HuH-7.5 (cell line): Measurements from ENCODE around the gene MCTP1.

Experiments used
- DNase-seq: peaks from one replicate; pipeline ENCODE4 v3.0.0; 2011; ENCODE audit warnings: low spot score

MCTP1 gene

GRCh38 chr5:94810281-94810680, 474.6 kb downstream of the MCTP1 start:
- no peak for DNase-seq

- no peak for DNase-seq
These were observed 476.4 kb downstream of the MCTP1 start for GRCh38 chr5:94808497-94808896.

GRCh38 chr5:94807985-94808384, 476.9 kb downstream of the MCTP1 start:
- DNase-seq, result no peak

DNA sequence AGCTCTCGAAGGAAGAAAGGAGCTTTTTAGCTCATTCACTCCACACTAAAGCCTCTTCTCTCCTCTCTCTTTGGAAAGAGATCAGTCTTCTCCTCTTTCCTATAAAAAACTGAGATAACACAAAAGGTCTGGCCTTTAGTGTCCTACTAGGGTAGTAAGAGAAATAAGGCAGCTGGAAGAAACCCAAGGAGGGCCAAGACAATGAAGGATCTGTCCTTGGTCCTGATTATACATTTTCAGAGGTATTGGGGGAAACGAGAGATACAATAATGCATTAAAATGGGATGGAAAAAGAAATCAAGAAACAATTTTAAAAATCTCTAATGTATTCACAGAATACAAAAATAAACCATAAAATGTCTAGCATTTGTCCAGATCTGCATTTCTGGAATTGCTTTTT, 482.4 kb downstream of the MCTP1 start:
- no peak for DNase-seq

DNA sequence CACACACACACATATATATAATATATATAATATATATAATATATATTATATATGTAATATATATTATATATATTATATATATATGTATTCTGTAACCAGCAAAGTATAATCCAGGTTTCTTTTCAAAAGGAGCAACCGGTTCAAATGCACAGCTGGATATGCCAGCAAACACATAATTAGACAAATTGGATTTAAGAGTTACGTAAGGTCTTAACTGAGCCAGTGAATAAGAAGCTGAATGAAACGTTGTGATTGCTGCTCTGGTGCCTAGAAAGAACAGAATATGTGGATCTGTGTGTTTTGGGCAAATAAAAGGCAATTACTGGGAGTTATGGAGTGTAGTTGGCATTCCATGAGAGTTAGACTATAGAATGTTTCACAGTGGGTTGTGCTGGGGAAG, 488.3 kb downstream of the MCTP1 start:
- DNase-seq, result no peak

GRCh38 chr5:94793816-94794198, 491.1 kb downstream of the MCTP1 start:
- DNase-seq, result no peak

- DNase-seq, result no peak
These were observed 491.6 kb downstream of the MCTP1 start for GRCh38 chr5:94793113-94793815.

DNA sequence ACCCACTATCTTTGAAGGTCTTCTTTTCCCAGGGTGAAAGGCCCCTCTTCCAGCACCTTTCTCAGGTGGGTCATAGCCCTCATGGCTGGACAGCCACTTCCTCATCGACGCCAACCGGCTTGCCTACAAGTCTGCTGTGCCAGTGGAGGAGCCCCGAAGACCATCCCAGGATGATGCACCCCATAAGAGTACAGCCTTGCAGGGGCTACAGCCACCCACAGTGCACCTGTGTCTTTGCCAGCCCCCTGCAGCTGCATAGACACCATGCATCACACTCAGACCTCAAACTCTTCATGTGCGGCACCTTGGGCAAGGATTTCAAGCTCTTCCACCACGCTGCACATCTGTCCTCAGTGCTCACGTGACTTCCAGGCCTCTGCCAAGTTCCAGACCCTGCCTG, 493.1 kb downstream of the MCTP1 start:
- no peak for DNase-seq

- DNase-seq, result no peak
These were observed 496.4 kb downstream of the MCTP1 start for GRCh38 chr5:94788527-94788926.

GRCh38 chr5:94784536-94785505, 500.1 kb downstream of the MCTP1 start:
- no peak for DNase-seq

- DNase-seq, result no peak
These were observed 502.5 kb downstream of the MCTP1 start for GRCh38 chr5:94782383-94782782.

DNA sequence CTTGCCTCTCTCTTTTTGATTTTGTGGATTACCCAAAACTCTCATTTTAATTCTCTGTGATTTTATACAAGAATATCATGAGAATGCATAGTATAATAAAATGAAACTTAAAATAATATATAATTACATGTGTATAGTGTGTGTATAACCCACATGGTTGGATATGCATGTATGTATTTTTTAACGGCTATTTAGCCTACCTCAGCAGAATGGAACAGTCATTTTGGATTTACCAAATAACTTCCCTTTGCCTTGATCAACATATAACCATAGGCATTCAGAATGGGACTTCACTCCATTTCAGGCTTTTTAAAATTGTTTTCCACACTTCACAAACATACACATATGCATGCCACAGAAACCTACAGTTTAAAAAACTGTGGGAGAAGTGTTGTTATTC, 505.2 kb downstream of the MCTP1 start:
- no peak for DNase-seq

DNA sequence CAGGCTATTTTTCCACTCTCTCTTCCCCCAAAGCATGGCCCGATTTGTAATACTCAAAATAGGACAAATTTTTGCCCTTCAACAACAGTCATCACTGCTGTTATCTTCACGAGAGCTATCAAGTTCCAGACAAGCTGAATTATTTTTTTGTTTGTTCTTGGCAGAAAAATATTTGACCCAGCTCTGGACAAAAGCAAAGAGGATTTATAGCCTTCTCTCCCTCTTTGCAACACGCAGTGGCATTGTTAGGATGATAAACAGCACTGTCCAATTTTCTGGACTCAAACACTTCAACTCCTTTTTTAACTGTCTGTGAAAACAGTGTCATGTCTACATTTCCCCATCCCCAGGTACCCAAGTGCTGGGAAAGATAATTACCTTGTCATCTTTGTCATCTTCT, 506.2 kb downstream of the MCTP1 start:
- DNase-seq, result no peak

DNA sequence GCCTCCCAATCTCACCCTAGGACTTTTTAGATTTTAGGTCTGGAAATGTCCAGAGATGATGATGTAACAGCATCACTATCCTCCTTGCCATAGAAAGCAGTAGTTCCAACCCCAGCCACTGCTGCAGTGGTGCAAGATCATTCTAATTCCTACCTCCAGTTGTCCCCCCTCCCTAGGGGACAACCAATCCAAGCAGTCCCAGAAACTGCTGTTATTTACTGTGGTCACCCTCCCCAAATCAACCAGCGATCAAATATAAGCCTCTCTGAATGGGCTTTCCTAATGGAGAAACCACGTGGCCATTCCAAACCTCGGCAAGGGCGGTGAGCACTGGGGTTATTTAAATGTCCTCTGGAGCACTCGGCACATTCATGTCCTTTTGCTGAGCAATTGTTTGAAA, 506.6 kb downstream of the MCTP1 start:
- no peak for DNase-seq

DNA sequence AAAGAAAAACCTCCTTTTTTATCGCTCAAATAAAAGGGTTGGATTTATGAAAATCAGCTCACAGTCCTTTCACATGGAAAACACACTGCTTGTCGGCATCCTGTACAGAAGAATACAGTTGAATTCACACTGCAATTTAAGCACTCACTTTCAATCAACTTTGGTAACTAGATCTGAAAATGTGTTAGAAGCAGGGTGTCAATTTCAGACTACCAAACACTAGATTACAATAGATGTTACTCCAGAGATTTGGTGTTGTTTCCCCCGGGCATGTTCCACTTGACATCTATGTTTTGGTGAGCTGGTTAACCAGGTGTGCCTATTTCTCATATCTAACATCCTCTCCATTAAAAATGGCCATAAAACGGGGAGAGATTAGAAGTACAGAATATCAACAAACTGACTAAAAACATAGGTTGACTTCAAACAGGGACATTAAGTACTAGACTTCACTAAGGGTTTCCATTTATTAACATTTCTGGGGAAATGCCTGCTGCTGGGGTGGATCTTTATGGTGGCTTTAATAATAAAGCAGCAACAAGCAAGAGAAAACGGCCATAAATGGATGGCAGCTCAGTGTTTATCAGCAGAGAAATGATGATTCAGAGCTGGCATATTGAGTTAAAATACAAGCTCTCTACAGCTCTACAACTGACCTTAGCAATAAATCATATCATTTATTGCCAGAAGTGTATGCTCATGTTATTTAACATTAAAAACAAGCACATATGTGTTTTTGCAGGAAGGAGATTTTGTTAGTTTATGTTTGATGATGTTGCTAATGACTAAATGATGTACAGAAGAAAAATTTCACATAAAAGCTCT, 507.6 kb downstream of the MCTP1 start:
- DNase-seq, result no peak

GRCh38 chr5:94776167-94776566, 508.7 kb downstream of the MCTP1 start:
- no peak for DNase-seq

- no peak for DNase-seq
These were observed 509.8 kb downstream of the MCTP1 start for GRCh38 chr5:94775088-94775487.

- DNase-seq, result no peak
These were observed 513.2 kb downstream of the MCTP1 start for GRCh38 chr5:94771742-94772141.

DNA sequence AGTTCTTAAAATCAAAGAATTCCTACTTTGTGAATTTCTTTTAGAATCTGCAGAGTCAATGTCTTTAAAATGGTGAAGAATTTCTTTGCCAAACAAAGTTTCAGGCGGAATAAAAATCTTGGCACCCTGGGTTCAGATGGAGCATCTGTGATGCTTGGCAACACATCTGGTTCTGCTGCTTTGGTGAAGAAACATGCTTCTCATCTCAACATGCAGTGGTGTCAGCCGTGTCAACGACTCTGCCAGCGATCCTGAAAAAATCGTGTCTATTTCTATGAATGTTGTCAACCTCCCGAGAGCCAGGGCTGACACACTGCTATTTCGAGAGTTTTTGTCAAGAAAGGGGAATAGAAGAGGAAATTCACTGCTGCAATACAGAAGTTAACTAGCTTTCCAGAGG, 514.9 kb downstream of the MCTP1 start:
- DNase-seq, result no peak

DNA sequence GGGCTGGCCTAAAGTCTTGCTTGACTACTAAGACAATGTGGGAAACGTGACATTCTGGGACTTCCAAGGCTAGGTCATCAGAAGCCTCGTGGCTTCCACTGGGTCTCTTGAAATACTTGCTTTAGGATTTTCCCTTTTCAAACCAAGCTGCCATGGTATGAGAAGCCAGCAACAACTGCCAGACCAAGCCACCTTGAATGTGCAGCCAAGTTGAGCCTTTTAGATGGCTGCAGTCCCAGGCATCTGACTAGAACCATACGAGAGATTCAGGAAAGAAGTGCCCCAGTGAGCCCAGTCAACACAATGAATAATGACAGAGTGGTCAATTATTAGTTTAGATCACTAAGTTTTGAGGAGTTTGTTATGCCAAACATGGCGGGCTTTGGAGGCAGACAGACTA, 523.1 kb downstream of the MCTP1 start:
- DNase-seq, result no peak

DNA sequence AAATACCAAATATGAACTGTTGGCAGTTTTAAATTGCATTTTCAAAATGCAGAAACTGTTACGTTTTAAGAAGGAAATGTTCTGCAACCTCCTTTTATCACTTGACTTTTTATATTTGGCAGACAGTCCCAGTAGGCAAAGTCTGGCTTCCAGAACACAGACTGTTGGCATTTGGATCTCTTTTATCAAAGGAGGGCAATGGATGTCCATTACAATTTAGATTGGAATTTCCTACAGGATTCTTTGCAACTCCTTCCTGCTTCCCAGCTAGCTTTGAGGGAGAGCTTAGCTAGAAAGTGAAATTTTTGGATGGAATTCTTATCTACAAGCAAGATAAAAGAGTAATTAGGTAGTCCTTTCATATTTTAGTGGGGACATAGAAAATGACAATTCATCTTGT, 523.8 kb downstream of the MCTP1 start:
- DNase-seq, result no peak

DNA sequence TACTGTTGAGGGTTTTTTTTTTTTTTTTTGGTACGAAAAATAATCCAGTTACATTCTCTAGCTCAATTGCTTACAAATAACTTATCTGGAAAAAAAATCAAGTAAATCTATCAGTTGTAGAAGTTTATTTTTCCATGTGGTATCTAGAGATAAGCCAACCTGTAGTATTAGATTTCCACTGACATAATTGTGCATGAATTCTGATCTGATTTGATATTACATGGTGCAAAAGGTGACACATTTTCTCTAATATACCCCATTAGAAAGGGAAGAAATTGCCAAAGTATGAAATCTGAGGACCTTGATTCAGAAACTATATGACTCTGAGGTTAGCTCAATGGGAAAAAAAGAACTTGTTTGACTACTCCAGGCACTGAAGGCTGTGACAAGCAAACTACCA, 524.9 kb downstream of the MCTP1 start:
- no peak for DNase-seq

DNA sequence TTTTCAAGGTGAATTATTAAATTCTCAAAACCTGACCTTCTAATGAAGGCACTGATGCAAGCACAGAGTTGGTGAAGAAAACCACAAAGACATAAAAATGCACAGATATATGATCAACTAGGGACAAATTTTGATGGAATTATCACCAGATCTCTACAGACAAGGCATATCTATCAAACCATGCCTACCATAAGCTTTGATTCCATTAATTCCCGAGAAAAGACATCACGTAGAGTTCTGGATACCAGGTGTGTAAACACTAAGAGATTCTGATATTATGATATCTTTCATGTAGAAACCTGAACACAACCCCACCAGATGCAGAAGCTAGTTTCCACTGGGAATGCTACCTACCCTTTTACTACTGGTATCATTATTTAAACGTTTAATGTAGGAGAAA, 525.9 kb downstream of the MCTP1 start:
- DNase-seq, result no peak
